Natural killer cell (primary cell): ENCODE results near the gene FBN3. TPM values are rescaled to one million over a fixed set of nuclear protein-coding genes. Genes with fewer than 3 reads are reported as not detected.

ENCODE experiments used
- ATAC-seq, 3 donors: fragments of 150-1000 bp in 2 of 3; fragments of 200-7000 bp in 1 of 3; cut with Tn5 transposase; 1 replicate in 1 of 3; 2 replicates in 2 of 3; pipeline ENCODE4 v1.10.0; 2021; ENCODE audit warnings: mild to moderate bottlenecking in 2 of 3, moderate library complexity in 2 of 3
- DNase-seq, 2 donors: peaks; one replicate each; pipeline versions ENCODE4 v3.0.0 to v3.0.0-alpha.2; 2013 to 2021; ENCODE audit warnings: mixed read lengths in 1 of 2
- H3K27ac ChIP-seq: one replicate; pipeline ENCODE4 v1.5.1; 2013; ENCODE audit warnings: mild to moderate bottlenecking, low read length
- H3K27me3 ChIP-seq: one replicate; pipeline ENCODE4 v1.6.1; 2013; ENCODE audit warnings: low read length; ENCODE audit not compliant: control insufficient read depth, insufficient read depth
- H3K36me3 ChIP-seq: one replicate; pipeline ENCODE4 v1.6.1; 2013; ENCODE audit warnings: low read length; ENCODE audit not compliant: control insufficient read depth, insufficient read depth
- H3K4me1 ChIP-seq: one replicate; pipeline ENCODE4 v1.6.1; 2013; ENCODE audit warnings: low read length; ENCODE audit not compliant: control insufficient read depth, insufficient read depth
- H3K4me3 ChIP-seq: one replicate; pipeline ENCODE4 v1.5.1; 2013; ENCODE audit warnings: low read length
- H3K9me3 ChIP-seq: one replicate; pipeline ENCODE4 v1.6.1; 2013; ENCODE audit warnings: low read length; ENCODE audit not compliant: control insufficient read depth, insufficient read depth
- H3K27ac Mint-ChIP-seq, 2 donors: one replicate each; pipeline ENCODE4 v1.8.0; 2022; ENCODE audit warnings: mild to moderate bottlenecking in 2 of 2, mixed read lengths in 2 of 2, moderate library complexity in 1 of 2
- H3K27me3 Mint-ChIP-seq, 2 donors: one replicate each; pipeline ENCODE4 v1.8.0; 2022; ENCODE audit warnings: low read depth in 2 of 2, mixed read lengths in 2 of 2
- H3K36me3 Mint-ChIP-seq: one replicate; pipeline ENCODE4 v1.8.0; 2022; ENCODE audit warnings: mixed read lengths
- H3K4me1 Mint-ChIP-seq, 2 donors: one replicate each; pipeline ENCODE4 v1.8.0; 2022; ENCODE audit warnings: mixed read lengths in 2 of 2
- H3K4me3 Mint-ChIP-seq: one replicate; pipeline ENCODE4 v1.8.0; 2022; ENCODE audit warnings: mild to moderate bottlenecking, moderate library complexity, mixed read lengths
- H3K9me3 Mint-ChIP-seq, 2 donors: one replicate each; pipeline ENCODE4 v1.8.0; 2022; ENCODE audit warnings: mixed read lengths in 2 of 2
- WGBS: methylation state at CpG from one replicate; pipeline ENCODE4 v1.1.7; 2013; ENCODE audit warnings: missing lambda C conversion rate; ENCODE audit not compliant: insufficient coverage; 5-methylcytosine and 5-hydroxymethylcytosine counted together
- intact Hi-C: fragments of 100-400 bp; cut with micrococcal nuclease; formaldehyde crosslinking; loops from one replicate; pipeline ENCODE4 v1.14.2; 2022
- total RNA-seq, 4 donors: library from RNA; stranded (reverse); fragments of 120-200 nt in 1 of 4; gene quantifications; one replicate each; pipeline versions ENCODE4 v1.2.3 to v1.2.4, GENCODE V29; 2013 to 2022
- TF ChIP-seq, protein P1 (sequence below): fragments of 200-600 bp; IDR thresholded peaks from one replicate; pipeline ENCODE4 v1.8.0; 2022; ENCODE audit warnings: antibody characterized with exemption

The FBN3 gene
- total RNA-seq, 3 donors from 2014 or later (not counting 1 experiment from before 2014, with no cell fraction given), result 0.25 TPM; not detected in 2

DNA sequence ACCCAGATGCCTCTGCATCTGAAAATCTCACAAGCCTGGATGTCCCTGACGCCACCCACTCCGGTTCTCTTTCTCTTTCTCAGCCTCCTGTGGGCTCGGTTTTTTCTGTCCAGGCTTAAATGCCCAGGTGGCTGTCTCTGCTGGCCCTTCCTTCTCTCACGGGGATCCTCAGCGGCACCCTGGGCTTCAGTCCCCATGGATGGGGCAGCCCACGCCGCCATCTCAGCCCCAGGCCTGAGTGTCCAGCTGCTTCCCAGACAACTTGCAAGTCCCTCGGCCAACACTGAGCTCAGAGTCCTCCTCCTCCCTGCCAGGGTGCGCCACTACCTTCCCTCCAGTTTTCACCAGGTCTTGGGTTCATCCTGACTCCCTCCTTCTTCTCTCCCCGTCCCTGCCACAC lies 6.4 kb downstream of the FBN3 start:
- no peak overlapping the region for H3K27ac Mint-ChIP-seq
- Histone ChIP-seq H3K4me1 (no peaks in the 10 kb centered on the region), H3K27ac (no peak overlapping the region)

DNA sequence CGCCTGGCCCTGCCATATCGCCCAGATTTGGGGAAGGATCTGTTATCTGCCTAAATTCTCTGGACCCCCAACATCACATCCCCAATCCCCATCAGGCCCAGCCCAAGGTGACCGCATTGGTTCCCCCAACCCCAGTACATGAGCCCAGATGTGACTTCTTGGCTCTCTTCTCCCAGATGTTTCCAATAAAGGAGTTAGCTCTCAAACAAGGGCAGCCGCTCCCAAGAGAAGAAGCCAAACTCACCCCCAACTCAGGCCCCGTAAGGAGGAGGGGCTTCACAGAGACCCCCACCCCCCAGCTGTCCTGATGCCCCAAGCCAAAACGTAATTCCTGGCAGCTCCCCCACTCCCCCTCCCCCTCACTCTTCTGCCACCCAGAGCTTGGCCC lies 6.9 kb downstream of the FBN3 start:
- no peaks in the 10 kb centered on the region for H3K27me3 ChIP-seq
- H3K4me1 Mint-ChIP-seq, result no peaks in the 10 kb centered on the region
- peaks cover 16 to 18% of the 10 kb centered on the region in 2 donors for H3K27me3 Mint-ChIP-seq
- DNase-seq (no peak), ATAC-seq (no peak)
- no peaks in the 10 kb centered on the region for H3K4me1 ChIP-seq
- H3K36me3 Mint-ChIP-seq, result no peaks in the 10 kb centered on the region
- no peak overlapping the region for H3K4me3 ChIP-seq
- H3K4me3 Mint-ChIP-seq, result no peak overlapping the region
- intact Hi-C loops, result no loop called here
- 84% methylated on average over 6 of the region's 6 CpGs for WGBS
- no peaks in the 10 kb centered on the region for H3K9me3 ChIP-seq
- H3K36me3 ChIP-seq, result no peaks in the 10 kb centered on the region
- H3K27ac Mint-ChIP-seq, result no peak overlapping the region
- TF ChIP-seq, protein P1, sequence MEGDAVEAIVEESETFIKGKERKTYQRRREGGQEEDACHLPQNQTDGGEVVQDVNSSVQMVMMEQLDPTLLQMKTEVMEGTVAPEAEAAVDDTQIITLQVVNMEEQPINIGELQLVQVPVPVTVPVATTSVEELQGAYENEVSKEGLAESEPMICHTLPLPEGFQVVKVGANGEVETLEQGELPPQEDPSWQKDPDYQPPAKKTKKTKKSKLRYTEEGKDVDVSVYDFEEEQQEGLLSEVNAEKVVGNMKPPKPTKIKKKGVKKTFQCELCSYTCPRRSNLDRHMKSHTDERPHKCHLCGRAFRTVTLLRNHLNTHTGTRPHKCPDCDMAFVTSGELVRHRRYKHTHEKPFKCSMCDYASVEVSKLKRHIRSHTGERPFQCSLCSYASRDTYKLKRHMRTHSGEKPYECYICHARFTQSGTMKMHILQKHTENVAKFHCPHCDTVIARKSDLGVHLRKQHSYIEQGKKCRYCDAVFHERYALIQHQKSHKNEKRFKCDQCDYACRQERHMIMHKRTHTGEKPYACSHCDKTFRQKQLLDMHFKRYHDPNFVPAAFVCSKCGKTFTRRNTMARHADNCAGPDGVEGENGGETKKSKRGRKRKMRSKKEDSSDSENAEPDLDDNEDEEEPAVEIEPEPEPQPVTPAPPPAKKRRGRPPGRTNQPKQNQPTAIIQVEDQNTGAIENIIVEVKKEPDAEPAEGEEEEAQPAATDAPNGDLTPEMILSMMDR, result no peak
- no peaks in the 10 kb centered on the region for H3K9me3 Mint-ChIP-seq
- no peak overlapping the region for H3K27ac ChIP-seq

More for the DNA sequence above, 6.4 kb downstream of the FBN3 start:
- Mint-ChIP-seq H3K9me3 (no peaks in the 10 kb centered on the region), H3K36me3 (no peaks in the 10 kb centered on the region), H3K4me1 (peaks cover 1 to 5% of the 10 kb centered on the region in 2 donors), H3K4me3 (no peak overlapping the region), H3K27me3 (peaks cover 21 to 23% of the 10 kb centered on the region in 2 donors)
- intact Hi-C loops, result no loop called here
- peaks cover 3% of the 10 kb centered on the region for H3K27me3 ChIP-seq
- H3K4me3 ChIP-seq, result no peak overlapping the region
- H3K9me3 ChIP-seq, result no peaks in the 10 kb centered on the region
- WGBS, result 80% methylated on average over 10 of the region's 10 CpGs
- H3K36me3 ChIP-seq, result no peaks in the 10 kb centered on the region
- DNase-seq (no peak), ATAC-seq (no peak)
- TF ChIP-seq, protein P1, result no peak

DNA sequence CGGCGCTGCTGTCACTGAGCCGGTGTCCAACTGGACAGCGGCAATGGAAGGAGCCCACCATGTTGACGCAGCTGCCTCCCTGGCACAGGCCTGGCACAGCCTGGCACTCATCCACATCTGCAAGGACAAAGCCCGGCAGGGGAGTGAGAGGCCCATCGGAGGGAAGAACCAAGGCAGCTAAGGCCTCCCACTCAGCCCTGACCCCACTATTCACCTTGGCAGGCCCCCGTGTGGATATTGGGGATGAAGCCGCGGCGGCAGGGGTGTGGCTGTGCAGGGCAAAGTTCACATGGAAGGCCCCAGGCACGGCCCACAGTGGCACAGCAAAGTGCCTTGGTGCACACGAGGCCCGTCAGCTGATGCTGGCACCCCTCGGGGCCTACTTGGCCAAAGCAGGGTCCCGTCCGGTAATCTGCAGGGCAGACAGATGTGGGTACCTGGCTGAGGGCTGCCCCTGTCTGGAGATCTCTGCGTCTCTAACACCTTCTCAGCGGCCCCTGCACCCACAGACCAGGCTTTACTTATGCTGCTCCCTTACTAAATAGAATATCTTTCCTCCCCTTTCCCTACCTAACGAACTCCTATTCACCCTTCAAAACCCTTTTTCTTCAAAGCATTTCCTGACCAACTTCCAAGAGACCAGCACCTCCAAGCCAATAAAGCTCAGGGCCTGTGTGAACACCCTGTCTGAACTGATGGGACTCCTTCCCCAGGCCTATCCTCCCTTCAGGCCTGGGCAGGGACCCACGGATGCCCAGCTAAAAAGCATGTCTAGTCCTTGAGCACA lies 7.5 kb downstream of the FBN3 start:
- no peaks in the 10 kb centered on the region for H3K9me3 Mint-ChIP-seq
- no peaks in the 10 kb centered on the region for H3K4me1 Mint-ChIP-seq
- no peaks in the 10 kb centered on the region for H3K27me3 ChIP-seq
- no peaks in the 10 kb centered on the region for H3K9me3 ChIP-seq
- 92% methylated on average over 21 of the region's 21 CpGs for WGBS
- ATAC-seq (no peak), DNase-seq (no peak)
- H3K4me1 ChIP-seq, result no peaks in the 10 kb centered on the region
- intact Hi-C loops, result no loop called here
- no peaks in the 10 kb centered on the region for H3K36me3 Mint-ChIP-seq
- H3K4me3 Mint-ChIP-seq, result no peak overlapping the region
- H3K36me3 ChIP-seq, result no peaks in the 10 kb centered on the region
- no peak overlapping the region for H3K4me3 ChIP-seq
- peaks cover 12% of the 10 kb centered on the region in 2 donors for H3K27me3 Mint-ChIP-seq
- H3K27ac Mint-ChIP-seq, result no peak overlapping the region
- TF ChIP-seq, protein P1, result no peak
- H3K27ac ChIP-seq, result no peak overlapping the region

DNA sequence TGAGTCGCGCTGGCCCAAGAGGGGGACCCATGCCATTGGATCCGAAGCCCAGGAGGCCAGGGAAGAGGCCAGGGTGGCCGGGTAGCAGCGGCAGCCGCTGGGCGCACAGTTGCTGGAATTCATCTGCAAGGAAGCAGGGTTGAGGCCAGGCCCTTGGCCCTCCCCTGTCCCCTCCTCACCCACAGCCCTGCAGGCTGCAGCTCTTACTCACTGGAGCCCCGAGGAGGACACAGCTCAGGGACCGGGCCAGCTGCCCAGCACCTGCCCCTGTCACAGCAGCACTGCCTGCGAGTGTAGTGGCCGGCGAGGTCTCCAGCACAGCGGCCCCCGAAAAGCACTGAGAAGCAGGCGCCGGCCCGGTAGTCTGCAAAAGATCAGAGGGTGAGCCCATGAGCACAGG lies 11.2 kb downstream of the FBN3 start:
- TF ChIP-seq, protein P1, result no peak
- H3K4me3 ChIP-seq, result no peak overlapping the region
- Mint-ChIP-seq H3K4me3 (no peak overlapping the region), H3K27me3 (peaks cover 0 to 4% of the 10 kb centered on the region in 2 donors), H3K27ac (no peak overlapping the region), H3K36me3 (no peaks in the 10 kb centered on the region), H3K9me3 (no peaks in the 10 kb centered on the region), H3K4me1 (no peaks in the 10 kb centered on the region)
- DNase-seq, result no peak
- H3K27me3 ChIP-seq, result no peaks in the 10 kb centered on the region
- no peaks in the 10 kb centered on the region for H3K4me1 ChIP-seq
- H3K36me3 ChIP-seq, result no peaks in the 10 kb centered on the region
- no peak for ATAC-seq
- no peak overlapping the region for H3K27ac ChIP-seq
- no peaks in the 10 kb centered on the region for H3K9me3 ChIP-seq
- 93% methylated on average over 17 of the region's 17 CpGs for WGBS
- intact Hi-C loops, result no loop called here
